Right kidney (tissue), 1 donor: ENCODE data around the gene MAPK8IP3.

Experiments used
- DNase-seq: peaks from one replicate; pipeline ENCODE4 v3.0.0-alpha.2; 2016

The MAPK8IP3 gene

GRCh38 chr16:1809281-1809801 is 103.3 kb downstream of the MAPK8IP3 start:
- DNase-seq = no peak

DNA sequence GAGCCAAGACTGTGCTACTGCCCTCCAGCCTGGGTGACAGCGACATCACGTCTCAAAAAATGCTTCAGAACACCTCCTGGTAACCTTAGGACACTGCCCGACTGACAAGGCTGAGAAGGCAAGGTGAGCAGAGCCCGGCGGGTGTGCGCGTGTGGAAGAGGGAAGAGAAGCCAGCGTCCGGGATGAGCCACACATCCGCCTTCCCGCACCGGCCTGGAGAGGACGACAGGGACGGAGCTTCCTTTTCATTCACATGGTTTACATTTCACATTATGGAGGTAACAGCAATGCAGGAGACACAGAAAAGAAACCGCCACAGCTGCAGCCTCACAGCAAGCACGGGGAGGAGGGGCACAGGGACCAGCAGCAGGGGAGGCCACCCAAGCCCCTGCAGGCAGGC is 104.1 kb downstream of the MAPK8IP3 start:
- no peak for DNase-seq

DNA sequence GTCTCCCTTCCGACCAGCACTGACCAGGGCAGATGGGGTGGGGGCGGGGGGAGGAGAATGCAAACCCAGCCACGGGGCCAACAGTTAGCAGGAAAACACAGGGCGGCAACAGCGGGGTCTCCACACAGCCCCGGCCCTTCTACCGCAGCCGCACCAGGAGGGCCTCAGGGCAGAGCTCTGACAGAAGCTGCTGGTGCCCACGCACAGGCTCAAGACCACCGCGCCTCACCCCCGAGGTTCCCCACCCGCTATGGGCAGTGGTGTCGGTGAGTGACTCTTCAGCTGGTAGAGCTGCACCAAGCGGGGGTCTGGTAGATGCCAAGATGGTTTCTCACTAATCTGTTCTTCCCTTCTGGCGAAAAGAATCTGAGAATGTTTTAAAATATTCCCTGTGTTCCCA is 104.5 kb downstream of the MAPK8IP3 start:
- DNase-seq = no peak

DNA sequence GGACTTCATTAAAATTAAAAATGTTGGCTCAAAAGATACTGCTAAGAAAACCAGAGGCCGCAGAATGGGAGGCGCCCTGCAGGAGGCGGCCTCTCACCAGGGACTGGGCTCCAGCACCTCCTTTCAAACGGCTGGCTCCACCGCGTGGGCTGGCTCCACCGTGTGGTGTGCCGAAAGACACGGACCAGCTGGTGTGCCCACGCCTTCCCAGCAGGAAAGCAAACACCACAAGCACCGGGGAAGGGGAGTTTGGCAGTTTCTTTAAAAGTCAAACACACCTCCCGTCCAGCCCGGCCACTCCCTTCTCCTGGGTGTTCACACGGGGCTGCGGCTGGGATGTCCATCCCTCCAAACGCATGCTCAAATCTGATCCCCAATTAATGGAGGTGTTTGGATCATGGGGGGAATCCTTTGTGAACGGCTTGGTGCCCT is 106.8 kb downstream of the MAPK8IP3 start:
- DNase-seq = peak; percentile 22

- no peak for DNase-seq
These were observed 109.5 kb downstream of the MAPK8IP3 start for GRCh38 chr16:1815461-1815860.

DNA sequence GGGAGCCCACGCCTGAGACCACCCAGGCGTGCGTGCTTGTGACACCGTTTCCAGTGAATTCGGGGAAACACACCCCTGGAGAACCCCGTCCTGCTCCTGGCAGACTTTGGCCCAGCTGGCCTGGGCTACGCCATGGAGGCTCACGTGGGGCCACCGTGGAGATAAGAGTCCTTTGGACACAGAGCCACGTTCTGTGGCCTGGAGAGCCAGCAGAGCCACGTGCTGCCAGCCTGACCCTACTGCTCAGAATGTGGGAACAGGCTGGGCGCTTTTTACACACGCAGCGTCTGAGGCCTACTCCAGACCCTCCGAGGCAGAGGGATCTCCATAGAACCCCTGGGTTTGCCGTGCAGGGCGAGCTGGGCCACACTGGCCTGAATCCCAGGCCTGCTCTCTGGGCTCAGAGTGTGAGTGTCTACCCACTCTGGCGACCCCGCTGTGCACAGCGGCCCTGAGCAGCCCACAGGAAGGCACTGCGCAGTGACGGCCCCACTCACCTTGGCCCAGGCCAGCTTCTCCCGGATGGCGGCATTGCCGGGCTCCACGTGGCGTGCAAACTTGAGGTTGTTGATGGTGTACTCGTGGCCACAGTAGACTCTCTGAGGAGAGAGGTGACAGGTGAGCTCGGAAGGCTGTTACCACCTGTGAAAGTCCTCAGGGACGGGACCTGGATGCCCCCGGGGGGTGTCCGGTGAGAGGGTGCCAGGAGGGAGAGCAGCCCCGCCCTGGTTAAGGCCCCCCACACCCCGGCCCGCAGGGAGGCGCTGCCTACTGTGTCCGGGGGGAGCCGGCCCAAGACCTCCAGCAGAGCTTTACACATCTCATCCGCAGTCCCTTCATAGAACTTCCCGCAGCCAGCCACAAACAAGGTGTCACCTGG is 110.6 kb downstream of the MAPK8IP3 start:
- DNase-seq = no peak

DNA sequence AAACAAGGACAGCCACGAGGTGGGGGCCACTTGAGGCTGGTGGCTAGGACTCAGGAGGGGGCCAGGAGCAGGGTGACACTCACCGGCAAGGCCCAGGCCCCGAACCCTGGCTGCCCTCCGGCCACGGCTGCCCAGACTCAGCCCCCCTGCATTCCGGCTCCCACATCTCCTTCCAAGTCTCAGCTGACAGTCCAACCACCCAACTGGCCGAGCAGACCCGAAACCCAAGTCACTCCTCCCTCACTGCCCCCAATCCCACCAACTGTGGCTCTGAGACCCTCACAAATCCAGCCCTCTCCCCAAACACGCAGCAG is 111.2 kb downstream of the MAPK8IP3 start:
- no peak for DNase-seq

- DNase-seq = no peak
These were observed 111.7 kb downstream of the MAPK8IP3 start for GRCh38 chr16:1817716-1818115.

- no peak for DNase-seq
These were observed 112.3 kb downstream of the MAPK8IP3 start for GRCh38 chr16:1818204-1818872.

GRCh38 chr16:1818873-1819525 is 113.0 kb downstream of the MAPK8IP3 start:
- no peak for DNase-seq

GRCh38 chr16:1819611-1820010 is 113.6 kb downstream of the MAPK8IP3 start:
- DNase-seq = no peak
